Nucleus accumbens (tissue), 56 donors: ENCODE data around the gene PDE4B.

Source experiments
- DNase-seq, 56 donors: peaks; one replicate each; lab custom pipeline; 2025; lab: John Stamatoyannopoulos, UW

PDE4B gene

GRCh38 chr1:65880611-65881010 lies 87.9 kb downstream of the PDE4B start:
- no peak for DNase-seq

DNA sequence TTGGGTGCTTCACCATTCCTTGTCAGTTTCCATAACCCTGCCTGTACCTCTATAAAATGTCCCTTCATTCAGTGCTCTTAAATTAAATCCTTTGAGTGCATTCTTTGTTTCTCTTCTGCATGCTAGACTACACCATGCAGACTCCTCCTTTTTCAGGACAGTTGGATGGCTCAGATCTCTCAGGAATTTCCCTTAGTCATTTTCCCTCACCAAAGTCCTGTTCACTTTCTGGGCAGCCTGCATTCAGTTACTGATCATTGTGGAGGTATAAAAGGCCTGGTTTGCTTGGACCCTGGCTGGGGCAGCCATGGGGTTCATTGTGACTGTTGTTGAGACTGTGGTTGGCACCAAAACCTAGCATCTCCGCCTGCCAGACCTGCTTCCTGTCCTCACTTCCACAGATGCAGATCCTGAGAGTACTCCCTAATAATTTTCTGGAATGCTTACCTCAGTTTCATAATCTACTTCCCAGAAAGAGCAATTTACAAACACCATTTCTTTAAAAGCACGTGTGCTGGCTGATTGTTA lies 88.4 kb downstream of the PDE4B start:
- DNase-seq: no peak

GRCh38 chr1:65882076-65882475 lies 89.4 kb downstream of the PDE4B start:
- DNase-seq: no peak

DNA sequence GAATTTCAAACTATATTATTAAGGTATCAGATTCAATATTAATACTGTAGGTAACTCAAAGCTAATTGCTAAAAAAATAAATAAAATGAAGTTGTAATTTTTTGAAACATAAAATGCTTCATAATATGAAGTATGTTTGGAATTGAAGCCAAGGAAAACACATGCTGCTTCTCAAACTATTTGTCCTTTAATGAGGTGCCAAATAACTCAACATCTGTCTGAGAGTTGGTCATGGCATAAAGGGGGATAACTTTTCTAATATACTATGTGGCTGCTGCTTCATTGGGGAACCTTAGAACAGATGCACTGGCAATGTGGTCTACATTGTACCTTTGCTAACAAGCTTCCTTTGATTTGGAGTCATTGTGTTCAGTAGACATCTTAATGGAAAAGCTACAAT lies 96.7 kb downstream of the PDE4B start:
- no peak for DNase-seq

- DNase-seq: no peak
Observed at GRCh38 chr1:65890201-65890843, 97.6 kb downstream of the PDE4B start.

- DNase-seq: no peak
Observed at GRCh38 chr1:65894738-65895605, 102.3 kb downstream of the PDE4B start.

DNA sequence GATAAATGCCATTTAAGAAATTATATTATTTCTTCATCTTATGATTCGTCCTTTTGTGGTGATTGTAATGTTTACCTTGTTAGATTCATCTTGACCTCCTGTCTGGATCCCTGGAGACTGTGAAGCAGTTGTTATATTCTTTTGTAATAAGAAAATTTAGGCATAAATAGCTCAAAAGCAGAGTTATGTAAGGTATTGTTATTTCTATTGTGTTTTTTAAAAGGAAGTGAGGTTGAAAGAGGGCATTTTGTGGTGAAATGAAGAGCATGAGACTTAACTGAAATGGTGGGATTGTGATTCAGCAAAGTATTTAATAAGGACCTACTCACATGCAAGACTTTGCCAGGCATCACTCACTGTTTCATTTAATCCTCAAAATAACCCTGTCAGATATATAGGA lies 104.0 kb downstream of the PDE4B start:
- no peak for DNase-seq

DNA sequence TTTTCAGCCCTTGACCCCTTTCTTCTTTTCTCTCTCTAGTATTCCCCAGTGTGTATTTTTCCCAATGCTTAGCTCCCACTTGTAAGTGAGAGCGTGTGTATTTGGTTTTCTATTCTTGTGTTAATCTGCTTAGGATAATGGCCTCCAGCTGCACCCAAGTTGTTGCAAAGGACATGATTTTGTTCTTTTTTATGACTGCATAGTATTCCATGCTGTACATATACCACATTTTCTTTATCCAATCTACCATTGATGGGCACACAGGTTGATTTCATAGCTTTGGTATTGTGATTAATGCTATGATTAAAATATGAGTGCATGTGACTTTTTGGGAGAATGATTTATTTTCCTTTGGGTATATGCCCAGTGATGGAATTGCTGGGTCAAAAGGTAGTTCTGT lies 104.8 kb downstream of the PDE4B start:
- no peak for DNase-seq

DNA sequence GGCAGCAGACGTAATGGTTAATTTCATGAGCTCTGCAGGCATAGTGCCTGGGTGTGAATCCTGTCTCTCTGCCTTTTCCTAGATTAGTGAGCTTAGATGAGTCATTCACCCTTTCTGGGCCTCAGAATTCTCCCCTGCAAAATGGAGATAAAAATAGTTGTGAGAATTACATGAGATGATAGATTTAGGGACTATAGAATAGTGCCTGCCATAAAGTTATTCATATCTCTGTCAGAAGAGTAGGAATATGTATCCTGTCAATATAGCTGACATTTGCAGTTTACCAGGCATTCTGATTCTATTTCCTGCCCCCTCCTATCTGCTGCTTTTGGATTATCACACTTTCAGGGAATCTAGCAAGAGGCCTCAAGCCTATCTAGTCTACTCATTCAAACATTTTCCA lies 112.0 kb downstream of the PDE4B start:
- DNase-seq: no peak

DNA sequence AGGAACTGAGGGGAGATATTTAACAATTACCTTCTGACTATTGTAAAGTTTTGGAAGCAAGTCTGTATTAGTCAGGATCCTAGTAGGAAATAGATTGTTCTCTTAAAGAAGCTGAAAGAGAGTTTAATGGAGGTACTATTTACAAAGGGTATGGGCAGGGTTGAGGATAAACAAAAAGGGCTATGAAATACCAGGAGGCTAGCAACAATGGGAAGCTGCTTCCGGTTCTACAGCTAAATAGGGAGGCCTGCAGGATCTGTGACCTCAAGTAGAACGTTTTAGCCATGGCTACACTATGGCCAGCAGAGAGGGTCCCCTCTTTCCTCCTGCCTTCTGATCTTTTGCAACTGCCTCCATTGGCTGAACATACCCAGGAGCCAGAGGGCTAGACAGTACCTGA lies 117.7 kb downstream of the PDE4B start:
- DNase-seq: no peak

- DNase-seq: peak in 2 of 56 donors; percentile 10 to 15
Observed at GRCh38 chr1:65911679-65912078, 119.0 kb downstream of the PDE4B start.

DNA sequence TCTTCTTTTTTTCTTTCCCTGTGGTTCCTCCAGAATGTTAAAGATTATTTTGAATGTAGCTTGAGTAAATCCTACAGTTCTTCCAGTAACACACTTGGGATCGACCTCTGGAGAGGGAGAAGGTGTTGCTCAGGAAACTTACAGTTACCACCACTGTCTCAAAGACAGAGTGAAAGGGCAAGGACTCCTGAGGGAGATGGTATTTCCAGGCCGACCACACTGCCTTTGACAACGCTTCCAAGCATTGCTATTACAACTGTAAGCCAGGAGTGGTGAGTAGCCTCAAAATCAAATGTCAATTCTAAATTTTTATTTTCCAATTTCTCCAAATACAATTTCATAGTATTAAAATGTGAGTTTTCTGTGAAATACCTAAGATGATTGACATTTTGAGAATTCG lies 125.9 kb downstream of the PDE4B start:
- DNase-seq: no peak

- DNase-seq: no peak
Observed at GRCh38 chr1:65921446-65921845, 128.8 kb downstream of the PDE4B start.

- no peak for DNase-seq
Observed at GRCh38 chr1:65924471-65924870, 131.8 kb downstream of the PDE4B start.

- DNase-seq: no peak
Observed at GRCh38 chr1:65938506-65938905, 145.8 kb downstream of the PDE4B start.

- DNase-seq: no peak
Observed at GRCh38 chr1:65939191-65939590, 146.5 kb downstream of the PDE4B start.

DNA sequence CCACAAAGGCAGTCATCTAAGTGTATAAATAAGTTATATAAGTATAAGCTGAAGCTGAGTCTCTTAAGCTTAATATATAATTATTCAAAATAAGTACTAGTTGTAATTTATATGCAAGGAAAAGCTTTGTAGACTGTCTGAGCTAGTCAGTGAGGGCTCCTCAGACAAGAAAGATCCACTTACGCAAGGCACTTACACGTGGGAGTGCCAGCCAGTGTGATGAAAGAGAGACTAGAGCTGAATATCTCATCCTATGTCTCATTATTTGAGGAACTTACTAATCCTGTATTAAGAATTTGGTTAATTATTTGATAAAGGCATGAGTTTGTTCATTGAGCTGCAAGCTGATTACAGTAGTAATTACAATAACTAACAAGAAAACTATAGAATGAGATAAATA lies 146.9 kb downstream of the PDE4B start:
- DNase-seq: peak in 8 of 56 donors; percentile 1 to 50 (median 13)

GRCh38 chr1:65940126-65940525 lies 147.4 kb downstream of the PDE4B start:
- no peak for DNase-seq

DNA sequence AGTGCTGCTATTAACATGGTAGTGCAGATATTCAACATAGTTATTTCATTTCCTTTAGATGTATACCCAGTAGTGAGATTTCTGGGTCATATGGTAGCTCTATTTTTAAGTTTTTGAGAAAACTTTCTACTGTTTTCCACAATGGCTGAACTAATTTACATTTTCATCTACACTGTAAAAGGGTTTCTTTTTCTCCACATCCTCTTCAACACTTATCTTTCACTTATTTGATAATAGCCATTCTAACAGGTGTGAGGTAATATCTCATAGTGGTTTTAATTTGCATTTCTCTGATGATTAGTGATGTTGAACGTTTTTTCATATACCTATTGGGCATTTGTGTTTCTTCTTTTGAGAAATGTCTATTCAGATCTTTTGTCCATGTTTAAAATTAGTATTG lies 149.8 kb downstream of the PDE4B start:
- DNase-seq: no peak

- no peak for DNase-seq
Observed at GRCh38 chr1:65946376-65946775, 153.7 kb downstream of the PDE4B start.

DNA sequence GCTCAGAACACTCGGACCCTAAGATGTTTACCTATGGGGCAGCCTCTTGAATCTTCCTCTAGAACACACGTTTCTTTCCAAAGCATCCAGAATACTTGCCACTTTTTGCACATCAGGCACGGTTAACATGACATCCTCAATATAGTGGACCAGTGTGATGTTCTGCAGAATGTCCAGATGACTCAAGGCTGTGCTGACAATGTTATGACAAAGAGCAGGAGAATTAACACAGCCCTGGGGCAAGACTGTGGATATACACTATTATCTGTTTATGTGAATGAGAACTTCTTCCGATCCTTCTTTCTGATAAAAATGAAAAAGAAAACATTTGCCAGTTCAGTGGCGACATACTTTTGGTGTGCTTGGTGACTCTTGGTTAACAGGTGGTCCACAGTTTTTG lies 154.3 kb downstream of the PDE4B start:
- DNase-seq: no peak
